Mesothelial cell of epicardium (in vitro differentiated cells): ENCODE measurements around the gene AHNAK. TPM values are rescaled to one million over a fixed set of nuclear protein-coding genes. Genes with fewer than 3 reads are reported as not detected.
A peak's percentile ranks its signal among the peaks of the same experiment; 100 is the strongest.
"Not testable (repeated sequence)": the region's sequence is repeated elsewhere in the genome, so short reads cannot be mapped to it uniquely, and the experiment has no call there.

Experiments
- DNase-seq, 2 experiments: peaks; one replicate each; pipeline ENCODE4 v3.0.0; 2021; ENCODE audit warnings: low spot score in 2 of 2; ENCODE audit not compliant: unreplicated experiment in 2 of 2
- H3K27ac Mint-ChIP-seq: 2 replicates; pipeline ENCODE4 v1.8.0; 2021; ENCODE audit warnings: mixed read lengths
- H3K27me3 Mint-ChIP-seq: 2 replicates; pipeline ENCODE4 v1.8.0; 2021; ENCODE audit warnings: low read depth, mixed read lengths
- H3K36me3 Mint-ChIP-seq: 2 replicates; pipeline ENCODE4 v1.8.0; 2021; ENCODE audit warnings: mixed read lengths
- H3K4me1 Mint-ChIP-seq: 2 replicates; pipeline ENCODE4 v1.8.0; 2021; ENCODE audit warnings: mixed read lengths
- H3K4me3 Mint-ChIP-seq: 2 replicates; pipeline ENCODE4 v1.8.0; 2021; ENCODE audit warnings: mild to moderate bottlenecking, moderate library complexity, mixed read lengths
- H3K9me3 Mint-ChIP-seq: 2 replicates; pipeline ENCODE4 v1.8.0; 2021; ENCODE audit warnings: mixed read lengths
- total RNA-seq: library from RNA; stranded (reverse); gene quantifications from 3 replicates; pipeline ENCODE4 v1.2.1, GENCODE V29; 2021
- TF ChIP-seq, protein P1 (sequence below): fragments of 200-600 bp; sonication (generic); IDR thresholded peaks from one replicate; pipeline ENCODE4 v1.5.0; 2021; ENCODE audit warnings: antibody characterized with exemption; ENCODE audit not compliant: unreplicated experiment

AHNAK gene
- total RNA-seq, 1 donor from 2014 or later = 481 TPM

GRCh38 chr11:62567018-62567633, 20.5 kb upstream of the AHNAK start:
- Mint-ChIP-seq H3K4me1 (peaks cover 26% of the 10 kb centered on the region), H3K9me3 (no peaks in the 10 kb centered on the region), H3K27me3 (no peaks in the 10 kb centered on the region), H3K4me3 (no peak overlapping the region), H3K36me3 (peaks cover 48% of the 10 kb centered on the region), H3K27ac (peak overlapping the region; percentile 56)
- TF ChIP-seq, protein P1, sequence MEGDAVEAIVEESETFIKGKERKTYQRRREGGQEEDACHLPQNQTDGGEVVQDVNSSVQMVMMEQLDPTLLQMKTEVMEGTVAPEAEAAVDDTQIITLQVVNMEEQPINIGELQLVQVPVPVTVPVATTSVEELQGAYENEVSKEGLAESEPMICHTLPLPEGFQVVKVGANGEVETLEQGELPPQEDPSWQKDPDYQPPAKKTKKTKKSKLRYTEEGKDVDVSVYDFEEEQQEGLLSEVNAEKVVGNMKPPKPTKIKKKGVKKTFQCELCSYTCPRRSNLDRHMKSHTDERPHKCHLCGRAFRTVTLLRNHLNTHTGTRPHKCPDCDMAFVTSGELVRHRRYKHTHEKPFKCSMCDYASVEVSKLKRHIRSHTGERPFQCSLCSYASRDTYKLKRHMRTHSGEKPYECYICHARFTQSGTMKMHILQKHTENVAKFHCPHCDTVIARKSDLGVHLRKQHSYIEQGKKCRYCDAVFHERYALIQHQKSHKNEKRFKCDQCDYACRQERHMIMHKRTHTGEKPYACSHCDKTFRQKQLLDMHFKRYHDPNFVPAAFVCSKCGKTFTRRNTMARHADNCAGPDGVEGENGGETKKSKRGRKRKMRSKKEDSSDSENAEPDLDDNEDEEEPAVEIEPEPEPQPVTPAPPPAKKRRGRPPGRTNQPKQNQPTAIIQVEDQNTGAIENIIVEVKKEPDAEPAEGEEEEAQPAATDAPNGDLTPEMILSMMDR = no peak
- DNase-seq = no peak

DNA sequence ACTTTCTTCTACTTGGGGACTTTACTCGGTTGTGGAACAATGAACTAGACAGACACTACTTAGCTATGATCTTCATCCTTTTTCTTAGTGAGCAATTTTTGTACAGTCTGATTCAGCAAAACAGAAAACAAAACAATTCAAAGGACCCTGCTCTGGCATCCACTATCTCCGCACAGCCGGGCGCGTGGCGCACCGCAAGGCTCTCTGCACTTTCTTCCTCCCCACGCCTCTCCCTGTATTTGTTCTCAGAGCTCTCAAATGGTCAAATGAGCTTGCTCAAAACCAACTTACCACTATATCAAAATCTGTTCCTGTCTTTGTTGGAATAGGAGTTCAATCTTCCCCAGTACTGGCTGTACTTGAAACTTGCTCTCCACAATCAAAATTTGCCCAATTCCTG, 19.6 kb upstream of the AHNAK start:
- H3K27ac Mint-ChIP-seq = peak overlapping the region; percentile 2
- peaks cover 45% of the 10 kb centered on the region for H3K36me3 Mint-ChIP-seq
- no peaks in the 10 kb centered on the region for H3K27me3 Mint-ChIP-seq
- H3K9me3 Mint-ChIP-seq = no peaks in the 10 kb centered on the region
- peaks cover 23% of the 10 kb centered on the region for H3K4me1 Mint-ChIP-seq
- H3K4me3 Mint-ChIP-seq = no peak overlapping the region
- TF ChIP-seq, protein P1 = no peak
- DNase-seq = no peak

GRCh38 chr11:62565100-62565802, 18.6 kb upstream of the AHNAK start:
- TF ChIP-seq, protein P1 = no peak
- no peaks in the 10 kb centered on the region for H3K27me3 Mint-ChIP-seq
- H3K4me3 Mint-ChIP-seq = no peak overlapping the region
- H3K27ac Mint-ChIP-seq = peak overlapping the region; percentile 2
- no peaks in the 10 kb centered on the region for H3K9me3 Mint-ChIP-seq
- peaks cover 27% of the 10 kb centered on the region for H3K4me1 Mint-ChIP-seq
- peaks cover 38% of the 10 kb centered on the region for H3K36me3 Mint-ChIP-seq
- DNase-seq = no peak

DNA sequence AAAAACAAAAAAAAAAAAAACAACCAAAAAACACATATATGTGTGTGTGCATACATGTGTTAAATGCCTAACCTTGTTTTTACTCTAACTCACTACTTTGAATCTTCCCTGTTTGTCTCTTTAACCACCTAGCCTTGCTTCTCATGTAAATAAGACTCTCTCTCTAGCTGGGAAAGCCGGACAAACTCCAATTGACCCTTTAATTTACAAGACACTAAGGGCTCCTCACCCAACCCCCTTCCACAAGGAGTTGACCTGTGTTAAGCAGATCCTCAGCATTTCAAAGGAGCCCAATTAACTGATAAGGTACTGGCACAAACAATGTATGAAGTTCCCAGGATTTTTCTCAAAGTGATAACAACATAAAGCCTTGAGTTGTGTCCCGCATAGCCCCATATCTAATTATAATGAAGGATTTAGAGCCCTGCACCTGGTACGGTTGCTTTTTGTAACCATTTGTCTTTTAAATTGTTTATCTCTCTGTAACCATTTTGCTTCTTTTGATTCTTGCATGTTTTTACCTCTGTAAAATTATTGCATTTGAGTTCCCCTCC, 15.1 kb upstream of the AHNAK start:
- H3K27me3 Mint-ChIP-seq, H3K9me3 Mint-ChIP-seq, DNase-seq, H3K4me3 Mint-ChIP-seq: not testable (repeated sequence)
- H3K27ac Mint-ChIP-seq = peak overlapping the region; percentile 95
- peaks cover 37% of the 10 kb centered on the region for H3K36me3 Mint-ChIP-seq
- peaks cover 44% of the 10 kb centered on the region for H3K4me1 Mint-ChIP-seq

DNA sequence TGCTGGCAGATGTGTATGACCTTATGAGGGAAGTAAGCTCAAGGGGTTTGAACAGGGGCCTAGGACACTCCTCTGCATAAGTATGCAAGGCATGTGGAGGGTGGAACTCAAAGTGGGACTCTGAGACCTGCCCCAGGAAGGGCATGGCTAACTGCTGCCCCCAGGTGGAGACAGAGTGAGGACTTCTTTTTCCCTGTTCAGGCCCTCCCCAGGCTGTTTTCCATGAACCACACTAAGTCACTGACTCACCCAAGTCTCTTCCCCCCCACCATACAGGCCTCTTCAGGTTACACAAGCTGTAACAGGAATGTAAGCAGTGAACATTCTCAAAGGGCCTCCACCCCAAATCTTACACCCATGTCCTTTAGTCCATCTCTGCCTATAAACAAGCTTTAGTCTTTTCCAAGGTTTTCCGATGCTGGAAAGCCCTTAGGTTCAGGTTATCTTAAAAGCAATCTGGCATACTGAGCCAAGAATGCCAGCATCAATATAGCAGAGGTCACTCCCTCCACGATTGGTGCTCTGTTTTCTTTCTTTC, 14.0 kb upstream of the AHNAK start:
- peak in 1 of 2 experiments; percentile 85 for DNase-seq
- H3K36me3 Mint-ChIP-seq = peaks cover 28% of the 10 kb centered on the region
- H3K9me3 Mint-ChIP-seq = no peaks in the 10 kb centered on the region
- peak overlapping the region; percentile 95 for H3K27ac Mint-ChIP-seq
- TF ChIP-seq, protein P1 = peak; percentile 49
- peaks cover 51% of the 10 kb centered on the region for H3K4me1 Mint-ChIP-seq
- H3K27me3 Mint-ChIP-seq = no peaks in the 10 kb centered on the region
- H3K4me3 Mint-ChIP-seq = no peak overlapping the region

DNA sequence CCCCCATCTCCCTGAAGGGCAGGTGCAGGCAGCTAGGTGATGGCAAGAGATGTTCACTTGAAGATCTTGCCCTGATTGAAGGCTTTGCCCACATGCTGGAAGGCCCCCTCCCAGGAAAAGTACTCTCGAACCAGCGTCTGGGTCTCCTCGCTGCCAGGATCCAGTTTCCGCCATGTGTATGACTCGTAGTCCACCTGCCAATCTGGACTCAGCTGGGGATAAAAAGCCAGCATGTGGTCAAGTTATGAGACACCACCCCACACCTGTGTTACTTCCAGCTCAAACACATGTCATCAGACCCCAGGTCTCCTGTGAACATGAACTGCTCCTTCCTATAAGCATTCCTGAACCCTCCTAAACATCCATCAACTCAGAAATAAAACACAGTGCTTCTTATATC, 13.0 kb upstream of the AHNAK start:
- H3K9me3 Mint-ChIP-seq, DNase-seq, H3K27me3 Mint-ChIP-seq, H3K4me3 Mint-ChIP-seq: not testable (repeated sequence)
- Mint-ChIP-seq H3K36me3 (peaks cover 25% of the 10 kb centered on the region), H3K27ac (peak overlapping the region; percentile 95), H3K4me1 (peaks cover 60% of the 10 kb centered on the region)
